ENCODE data around the gene SP2. TPM values are rescaled to one million over a fixed set of nuclear protein-coding genes. Genes with fewer than 3 reads are reported as not detected.

The SP2 gene
- total and polyA plus RNA-seq, 2 of the 13 experiments (the other 11 are each of a cell fraction or from before 2014, with no cell fraction given) = 1.4 to 4.8 TPM

DNA sequence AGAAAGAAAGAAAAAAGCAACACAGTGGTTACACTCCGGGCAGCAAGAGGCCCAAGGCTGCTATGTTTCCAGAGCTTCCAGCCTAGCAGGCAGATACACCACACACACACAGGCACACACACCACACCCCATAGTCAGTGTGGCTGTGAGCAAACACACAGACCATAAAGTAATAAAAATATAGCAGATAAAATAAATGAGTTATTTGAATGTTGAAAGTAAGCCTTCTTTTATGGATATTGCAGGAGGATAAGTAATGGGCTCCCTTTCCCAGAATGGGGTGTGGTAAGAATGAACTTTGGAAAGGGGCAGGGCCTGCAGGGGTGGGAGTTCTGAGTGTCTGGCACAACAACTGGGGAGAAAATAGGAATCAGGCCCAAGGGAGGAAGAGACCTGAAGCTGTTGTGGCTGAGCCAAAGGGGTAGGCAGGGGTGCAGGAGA is 70.1 kb downstream of the SP2 start (continued):
- TF ChIP-seq, protein P1, sequence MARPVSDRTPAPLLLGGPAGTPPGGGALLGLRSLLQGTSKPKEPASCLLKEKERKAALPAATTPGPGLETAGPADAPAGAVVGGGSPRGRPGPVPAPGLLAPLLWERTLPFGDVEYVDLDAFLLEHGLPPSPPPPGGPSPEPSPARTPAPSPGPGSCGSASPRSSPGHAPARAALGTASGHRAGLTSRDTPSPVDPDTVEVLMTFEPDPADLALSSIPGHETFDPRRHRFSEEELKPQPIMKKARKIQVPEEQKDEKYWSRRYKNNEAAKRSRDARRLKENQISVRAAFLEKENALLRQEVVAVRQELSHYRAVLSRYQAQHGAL (CRISPR knock-in tag; IDR thresholded peaks at IDR 0.05; ENCODE audit: not compliant biosample characterization) = no peak

DNA sequence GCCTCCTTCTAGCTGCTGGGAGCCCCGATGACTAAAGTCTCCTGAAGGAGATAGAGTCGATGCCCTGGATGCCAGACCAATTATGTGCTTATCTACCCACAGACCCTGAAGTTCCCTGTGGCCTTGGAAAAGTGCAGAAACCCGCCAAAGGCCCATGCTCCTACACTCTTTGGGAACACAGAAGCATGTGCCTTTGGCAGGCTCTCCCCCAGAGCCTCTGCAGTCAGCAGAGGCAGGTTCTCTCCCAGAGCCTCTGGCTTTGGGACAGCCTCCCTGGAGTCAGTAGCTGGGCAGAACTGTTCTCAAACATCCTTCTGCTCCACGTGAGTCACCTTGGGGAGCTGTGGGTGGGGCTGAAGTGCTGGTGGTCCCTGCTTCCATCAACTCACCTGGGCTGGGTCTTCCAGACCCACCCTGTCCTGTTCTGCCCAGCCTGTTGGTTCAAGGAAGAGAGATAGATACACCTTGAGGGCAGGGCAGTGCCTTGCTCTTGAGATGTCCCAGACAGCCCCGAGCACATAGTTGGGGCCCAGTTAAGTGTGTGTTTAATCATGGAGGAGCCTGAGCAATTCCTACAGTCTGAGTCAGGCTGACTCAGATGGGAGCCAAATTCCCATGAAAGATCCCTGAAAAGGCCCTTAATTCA is 71.7 kb downstream of the SP2 start:
- peak overlapping the region; percentile 66 for H2AFZ ChIP-seq (ENCODE audit: low read length)
- TF ChIP-seq, protein P2, sequence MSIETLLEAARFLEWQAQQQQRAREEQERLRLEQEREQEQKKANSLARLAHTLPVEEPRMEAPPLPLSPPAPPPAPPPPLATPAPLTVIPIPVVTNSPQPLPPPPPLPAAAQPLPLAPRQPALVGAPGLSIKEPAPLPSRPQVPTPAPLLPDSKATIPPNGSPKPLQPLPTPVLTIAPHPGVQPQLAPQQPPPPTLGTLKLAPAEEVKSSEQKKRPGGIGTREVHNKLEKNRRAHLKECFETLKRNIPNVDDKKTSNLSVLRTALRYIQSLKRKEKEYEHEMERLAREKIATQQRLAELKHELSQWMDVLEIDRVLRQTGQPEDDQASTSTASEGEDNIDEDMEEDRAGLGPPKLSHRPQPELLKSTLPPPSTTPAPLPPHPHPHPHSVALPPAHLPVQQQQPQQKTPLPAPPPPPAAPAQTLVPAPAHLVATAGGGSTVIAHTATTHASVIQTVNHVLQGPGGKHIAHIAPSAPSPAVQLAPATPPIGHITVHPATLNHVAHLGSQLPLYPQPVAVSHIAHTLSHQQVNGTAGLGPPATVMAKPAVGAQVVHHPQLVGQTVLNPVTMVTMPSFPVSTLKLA (IDR thresholded peaks at IDR 0.05) = 0 out of 2 replicates have a peak, but pooled peaks have one; percentile 6
- TF ChIP-seq KDM5B (CRISPR knock-in tag; IDR thresholded peaks at IDR 0.05; ENCODE audit: borderline replicate concordance) = no peak
- TF ChIP-seq ZNF790 (CRISPR knock-in tag; IDR thresholded peaks at IDR 0.05; ENCODE audit: borderline replicate concordance) = no peak
- no peak for TF ChIP-seq ZFAT (CRISPR knock-in tag; conservative IDR thresholded peaks at IDR 0.05)
- no peak for TF ChIP-seq FOXM1 (CRISPR knock-in tag; IDR thresholded peaks at IDR 0.05)
- TF ChIP-seq SP2 (CRISPR knock-in tag; IDR thresholded peaks at IDR 0.05) = no peak
- TF ChIP-seq CREB1 (IDR thresholded peaks at IDR 0.05) = no peak
- 0 out of 2 replicates have a peak, but pooled peaks have one; percentile 15 for TF ChIP-seq CREB1 (CRISPR knock-in tag; IDR thresholded peaks at IDR 0.05)
- no peak for TF ChIP-seq TBX3 (IDR thresholded peaks at IDR 0.05; ENCODE audit: borderline replicate concordance)
- no peak overlapping the region for H3K4me3 ChIP-seq (replicated peaks in 1 of 3; ENCODE audit: insufficient read depth in 1 of 3, low read depth in 2 of 3, low read length in 3 of 3)
- H3K27me3 ChIP-seq (ENCODE audit: control insufficient read depth in 1 of 2, insufficient read depth in 2 of 2, low read length in 2 of 2) = no peaks in the 10 kb centered on the region; a peak in 1 of 5 replicates
- H4K20me1 ChIP-seq (ENCODE audit: insufficient read depth, low read length) = no peaks in the 10 kb centered on the region
- H3K4me2 ChIP-seq (ENCODE audit: low read depth, low read length) = peak overlapping the region; percentile 1; the same call in 1 of the 2 replicates
- DNase-seq (ENCODE audit: low spot score) (no peak), FAIRE-seq (no peak), ATAC-seq (no peak)
- H3K9me3 ChIP-seq (ENCODE audit: low read length) = no peaks in the 10 kb centered on the region
- in situ Hi-C loops (cut with HindIII; ENCODE audit: extremely low pct_ligation_motif_present, low pct_unique_long_range_greater_than_20kb) (no loop called here), intact Hi-C loops (cut with micrococcal nuclease; ENCODE audit: unreplicated experiment) (no loop called here)
- peaks cover 16% of the 10 kb centered on the region for H3K79me2 ChIP-seq (ENCODE audit: insufficient read depth, low read length)
- POLR2A ChIA-PET = interaction anchor here (3.3 to 9.9 kb wide), 2 partner anchors 13 to 26 kb away, joined by 15 to 267 read pairs; partner anchors contain the start of genes PNPO and PRR15L
- peaks cover 61% of the 10 kb centered on the region for H3K4me1 ChIP-seq (ENCODE audit: insufficient read depth, low read length)
- no peak overlapping the region for H3K9ac ChIP-seq (ENCODE audit: insufficient read depth, low read depth, low read length)
- no peak overlapping the region for H3K27ac ChIP-seq (ENCODE audit: extremely low read length, insufficient read depth, low read length)
- CTCF ChIA-PET (ENCODE audit: low intra/inter-chr PET ratio, low total read pairs) = interaction anchor here (2.9 kb wide), 1 partner anchor 19 kb away, joined by 13 read pairs; no protein-coding TSS in a partner anchor
- BruUV-seq (replicated peaks) = no TSS peak
- 20% methylated on average over 4 of the region's 5 CpGs for WGBS (ENCODE audit: low lambda C conversion rate)
- no peaks in the 10 kb centered on the region for H3K36me3 ChIP-seq (replicated peaks in 1 of 2; ENCODE audit: control insufficient read depth in 1 of 2, insufficient read depth in 2 of 2, low read length in 2 of 2)

All from HepG2 (cell line).